ENCODE measurements around the gene MVP.

DNA sequence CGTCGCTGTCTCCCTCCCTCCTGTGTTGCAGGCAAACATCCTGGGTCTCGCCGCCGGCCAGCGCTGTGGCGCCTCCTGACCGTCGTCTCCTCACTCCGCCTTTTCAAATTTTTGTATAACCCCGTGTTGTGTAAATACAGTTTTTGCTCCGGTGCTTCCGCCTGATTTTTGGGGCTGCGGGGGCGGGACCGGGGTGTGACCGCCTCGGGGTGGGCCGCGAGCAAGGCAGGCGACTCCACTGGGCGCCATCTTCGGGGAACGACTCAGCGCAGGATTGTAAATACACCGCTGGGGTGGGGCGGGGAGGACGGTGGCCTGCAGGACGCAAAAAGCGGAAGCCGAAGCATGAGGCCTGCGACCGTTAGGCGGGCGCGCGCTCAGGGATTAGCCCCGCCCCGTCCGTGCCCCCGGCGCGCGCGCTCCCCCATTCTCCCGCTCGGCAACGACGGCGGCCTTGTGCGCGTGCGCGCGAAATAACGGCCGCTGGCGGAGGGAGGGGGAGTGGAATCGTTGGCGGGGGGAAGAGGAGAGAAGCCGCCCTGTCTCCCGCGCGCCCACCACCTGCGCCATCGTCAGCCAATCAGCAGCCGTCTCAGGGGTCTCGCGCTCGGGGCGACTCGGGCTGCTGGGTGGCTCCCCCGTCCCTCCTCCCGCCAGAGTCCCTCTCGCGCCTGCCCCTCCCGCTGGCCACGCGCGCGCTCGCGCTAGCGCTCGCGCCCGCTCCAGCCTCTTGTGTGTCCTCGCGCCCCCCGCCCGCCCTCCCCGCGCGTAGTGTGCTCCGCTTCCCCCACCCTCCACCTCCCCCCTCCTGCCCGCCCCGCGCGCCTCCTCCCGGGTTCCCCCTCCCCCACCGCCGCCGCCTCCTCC, 14.8 kb upstream of the MVP start:
- TF ChIP-seq, protein P1, sequence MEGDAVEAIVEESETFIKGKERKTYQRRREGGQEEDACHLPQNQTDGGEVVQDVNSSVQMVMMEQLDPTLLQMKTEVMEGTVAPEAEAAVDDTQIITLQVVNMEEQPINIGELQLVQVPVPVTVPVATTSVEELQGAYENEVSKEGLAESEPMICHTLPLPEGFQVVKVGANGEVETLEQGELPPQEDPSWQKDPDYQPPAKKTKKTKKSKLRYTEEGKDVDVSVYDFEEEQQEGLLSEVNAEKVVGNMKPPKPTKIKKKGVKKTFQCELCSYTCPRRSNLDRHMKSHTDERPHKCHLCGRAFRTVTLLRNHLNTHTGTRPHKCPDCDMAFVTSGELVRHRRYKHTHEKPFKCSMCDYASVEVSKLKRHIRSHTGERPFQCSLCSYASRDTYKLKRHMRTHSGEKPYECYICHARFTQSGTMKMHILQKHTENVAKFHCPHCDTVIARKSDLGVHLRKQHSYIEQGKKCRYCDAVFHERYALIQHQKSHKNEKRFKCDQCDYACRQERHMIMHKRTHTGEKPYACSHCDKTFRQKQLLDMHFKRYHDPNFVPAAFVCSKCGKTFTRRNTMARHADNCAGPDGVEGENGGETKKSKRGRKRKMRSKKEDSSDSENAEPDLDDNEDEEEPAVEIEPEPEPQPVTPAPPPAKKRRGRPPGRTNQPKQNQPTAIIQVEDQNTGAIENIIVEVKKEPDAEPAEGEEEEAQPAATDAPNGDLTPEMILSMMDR (IDR thresholded peaks at IDR 0.05): peak; percentile 13
- TF ChIP-seq EZH2 (IDR thresholded peaks at IDR 0.05; ENCODE audit: borderline replicate concordance, insufficient read depth, low read depth, low read length, poor library complexity, severe bottlenecking): no peak

Data from B cell (primary cell).